GM10847 (cell line): Measurements from ENCODE around the gene CR2.
A peak's percentile ranks its signal among the peaks of the same experiment; 100 is the strongest.

Experiments used
- POLR2A ChIP-seq: IDR thresholded peaks from 2 replicates; pipeline ENCODE4 v1.6.1; 2011; ENCODE audit not compliant: insufficient read length; ENCODE audit errors: extremely low read depth

The CR2 gene

DNA sequence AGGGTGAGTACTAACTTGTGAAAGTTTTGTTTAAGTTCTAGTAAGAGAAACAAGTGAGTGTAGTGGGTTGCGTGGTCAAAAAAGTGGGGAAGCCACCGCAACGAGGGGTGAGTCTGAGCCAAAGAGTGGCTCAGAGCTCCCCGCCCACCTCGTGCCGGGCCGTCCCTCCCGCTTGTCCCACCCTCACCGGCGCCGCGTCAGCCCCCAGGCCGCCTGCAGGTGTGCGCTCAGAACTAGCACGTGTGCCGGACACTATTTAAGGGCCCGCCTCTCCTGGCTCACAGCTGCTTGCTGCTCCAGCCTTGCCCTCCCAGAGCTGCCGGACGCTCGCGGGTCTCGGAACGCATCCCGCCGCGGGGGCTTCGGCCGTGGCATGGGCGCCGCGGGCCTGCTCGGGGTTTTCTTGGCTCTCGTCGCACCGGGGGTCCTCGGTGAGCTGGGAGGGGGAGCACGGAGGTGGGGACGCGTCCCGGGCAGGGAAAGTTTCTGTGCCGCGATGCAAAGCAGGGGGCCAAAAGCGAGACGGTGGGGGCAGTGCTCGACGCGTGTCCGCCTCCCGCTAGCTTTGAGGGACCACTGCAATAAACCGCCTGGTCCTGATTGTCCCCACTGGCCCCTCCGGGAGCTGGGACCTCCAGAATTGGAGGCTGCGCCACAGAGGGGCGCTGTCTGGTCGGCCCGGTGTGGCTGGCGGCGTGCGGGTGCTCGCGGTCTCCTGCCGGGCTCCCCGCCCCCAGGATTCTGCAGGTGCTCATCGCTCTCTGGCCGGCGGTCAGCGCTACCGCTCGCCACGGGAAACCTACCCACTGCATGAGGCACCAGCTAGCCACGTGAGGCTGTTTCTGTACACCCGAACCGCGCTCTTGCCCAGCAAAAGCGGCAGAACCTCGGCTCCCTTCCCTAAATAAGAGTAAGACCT, at the start of gene CR2:
Gene CR2, plus strand, starts transcription at position 283 of the 919 bp plus-strand sequence. Its CDS starts 91 bp downstream, at position 374.
- peak; percentile 87 for TF ChIP-seq POLR2A

DNA sequence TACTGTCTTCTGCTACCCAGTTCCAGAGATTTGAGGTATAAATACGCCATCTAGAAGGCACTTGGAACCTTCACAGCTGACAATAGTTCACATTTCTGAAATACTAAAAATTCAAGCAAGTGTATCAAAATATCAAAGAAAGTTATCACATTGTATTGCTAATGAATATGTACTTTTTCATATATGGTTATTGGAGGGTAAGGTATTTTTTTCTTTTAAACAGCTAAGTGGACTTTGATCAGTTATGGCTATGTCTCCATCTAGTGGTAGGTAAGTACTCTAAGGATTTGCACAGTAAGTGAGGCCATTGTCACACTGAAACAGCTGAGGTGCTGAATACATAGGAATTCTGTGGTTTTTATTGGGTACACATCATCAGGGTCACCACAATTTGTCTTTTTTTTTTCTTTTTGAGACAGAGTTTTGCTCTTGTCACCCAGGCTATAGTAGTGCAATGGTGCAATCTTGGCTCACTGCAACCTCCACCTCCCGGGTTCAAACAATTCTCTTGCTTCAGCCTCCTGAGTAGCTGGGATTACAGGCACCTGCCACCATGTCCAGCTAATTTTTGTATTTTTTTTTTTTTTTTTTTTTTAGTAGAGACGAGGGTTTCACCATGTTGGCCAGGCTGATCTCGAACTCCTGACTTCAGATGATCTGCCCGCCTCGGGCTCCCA, 49.1 kb upstream of the CR2 start:
- no peak for TF ChIP-seq POLR2A

- no peak for TF ChIP-seq POLR2A
Measured at GRCh38 chr1:207405814-207406213, 48.3 kb upstream of the CR2 start.

GRCh38 chr1:207407655-207408260, 46.4 kb upstream of the CR2 start:
- TF ChIP-seq POLR2A: no peak

DNA sequence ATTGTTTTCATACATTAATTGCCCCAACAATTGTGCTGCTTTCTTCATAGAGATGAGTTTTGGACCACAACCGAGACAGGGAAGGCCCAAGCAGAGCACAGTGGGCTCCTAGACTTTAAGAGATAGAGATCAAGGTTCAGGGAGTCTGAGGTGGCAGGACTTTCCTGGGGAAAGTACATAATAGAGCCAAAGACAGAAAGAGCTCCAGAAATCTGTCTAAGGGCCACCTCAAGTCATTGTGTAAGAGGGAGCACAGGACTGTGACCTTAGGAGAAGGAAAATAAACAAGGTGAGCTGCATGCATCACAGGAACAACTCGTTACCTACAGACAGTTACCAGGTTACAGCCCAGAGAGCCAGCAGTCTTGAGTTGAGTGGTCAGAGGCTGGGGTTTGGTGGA, 41.3 kb upstream of the CR2 start:
- TF ChIP-seq POLR2A: no peak

- no peak for TF ChIP-seq POLR2A
Measured at GRCh38 chr1:207414606-207415108, 39.5 kb upstream of the CR2 start.

DNA sequence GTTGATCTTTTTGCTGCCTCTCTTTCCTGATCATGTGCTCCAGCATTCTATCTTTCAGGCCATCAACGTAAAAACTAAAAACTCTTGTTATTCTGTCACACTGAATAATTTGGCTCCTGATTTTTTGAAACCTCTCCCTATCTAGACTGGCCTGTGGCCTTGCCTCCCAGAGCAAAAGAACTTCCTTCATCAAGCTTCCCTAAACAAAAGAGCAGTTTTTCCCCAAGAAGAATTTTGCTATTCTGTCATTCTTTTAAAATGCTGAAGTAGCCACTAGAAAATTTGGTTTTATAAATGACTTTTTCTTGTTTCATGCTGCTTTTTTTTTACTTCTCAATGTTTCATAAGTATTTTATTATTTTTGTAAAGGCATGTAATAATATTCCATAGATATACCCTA, 37.1 kb upstream of the CR2 start:
- no peak for TF ChIP-seq POLR2A

DNA sequence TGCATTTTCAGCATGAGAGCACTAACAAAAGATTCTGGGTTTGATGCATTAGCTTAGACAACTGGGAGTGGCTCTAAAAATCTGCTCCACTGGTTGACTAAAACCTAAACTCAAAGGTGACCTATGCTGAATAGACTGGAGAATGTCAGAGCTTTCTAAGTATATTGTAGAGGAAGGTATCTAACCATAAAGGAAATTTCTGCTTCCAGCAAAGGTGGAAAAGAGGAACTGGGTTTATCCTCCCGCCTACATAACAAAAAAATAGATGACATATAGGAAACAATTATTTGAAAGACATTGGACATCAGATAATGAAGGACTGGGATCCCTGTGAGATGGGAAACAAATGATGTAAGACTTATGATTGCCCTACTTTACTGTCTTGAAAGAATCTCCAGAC, 35.8 kb upstream of the CR2 start:
- no peak for TF ChIP-seq POLR2A

- TF ChIP-seq POLR2A: no peak
Measured at GRCh38 chr1:207420109-207420508, 34.0 kb upstream of the CR2 start.

DNA sequence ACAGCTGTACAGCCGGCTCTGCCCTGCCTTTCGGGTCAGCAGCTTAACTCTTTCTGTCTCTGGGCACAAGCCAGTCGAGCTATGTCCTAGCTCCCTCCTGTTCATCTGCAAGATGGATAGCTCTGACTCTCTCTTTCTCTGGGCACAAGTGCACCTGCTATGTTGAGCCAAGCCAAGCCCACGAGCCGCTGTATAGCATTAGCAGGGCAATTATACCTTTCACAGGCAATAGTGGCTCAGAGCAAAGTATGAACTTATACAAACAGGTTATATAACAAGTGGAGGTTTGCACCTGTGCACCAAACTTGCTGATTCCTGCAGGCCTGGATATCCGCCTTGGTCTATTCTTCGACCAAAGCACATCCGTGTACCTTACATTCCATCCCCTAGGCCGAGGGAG, 33.0 kb upstream of the CR2 start:
- no peak for TF ChIP-seq POLR2A

GRCh38 chr1:207423560-207424292, 30.4 kb upstream of the CR2 start:
- TF ChIP-seq POLR2A: no peak

DNA sequence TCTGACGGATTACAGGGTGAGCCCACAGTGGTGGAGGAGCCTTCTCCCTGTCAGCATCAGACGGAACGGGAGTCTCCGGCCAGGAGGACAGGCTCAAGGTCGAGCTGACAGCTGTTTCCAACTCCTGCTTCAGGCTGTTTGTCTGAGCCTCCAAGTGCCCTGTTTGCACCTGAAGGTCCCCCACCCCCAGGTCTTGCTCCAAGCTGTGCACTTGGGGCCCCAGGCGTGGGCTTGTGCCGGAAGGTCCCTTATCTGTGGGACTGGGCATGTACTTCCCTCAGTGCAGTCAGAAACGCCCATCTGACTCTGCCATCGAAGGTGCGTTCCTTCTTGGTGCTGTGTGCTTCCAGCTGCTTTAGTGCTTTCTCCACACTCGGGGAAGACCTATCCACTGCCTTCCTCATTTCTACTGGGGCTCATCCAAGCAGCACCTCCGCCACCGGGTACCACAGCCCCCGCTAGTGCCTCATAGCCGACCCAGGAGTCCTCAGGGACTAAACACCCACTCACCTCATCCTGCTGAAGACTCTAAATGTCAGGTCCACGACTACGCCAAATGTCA, 29.5 kb upstream of the CR2 start:
- TF ChIP-seq POLR2A: no peak

GRCh38 chr1:207427832-207428585, 26.1 kb upstream of the CR2 start:
- TF ChIP-seq POLR2A: no peak

- no peak for TF ChIP-seq POLR2A
Measured at GRCh38 chr1:207428783-207429182, 25.3 kb upstream of the CR2 start.

- TF ChIP-seq POLR2A: no peak
Measured at GRCh38 chr1:207429963-207430362, 24.2 kb upstream of the CR2 start.

DNA sequence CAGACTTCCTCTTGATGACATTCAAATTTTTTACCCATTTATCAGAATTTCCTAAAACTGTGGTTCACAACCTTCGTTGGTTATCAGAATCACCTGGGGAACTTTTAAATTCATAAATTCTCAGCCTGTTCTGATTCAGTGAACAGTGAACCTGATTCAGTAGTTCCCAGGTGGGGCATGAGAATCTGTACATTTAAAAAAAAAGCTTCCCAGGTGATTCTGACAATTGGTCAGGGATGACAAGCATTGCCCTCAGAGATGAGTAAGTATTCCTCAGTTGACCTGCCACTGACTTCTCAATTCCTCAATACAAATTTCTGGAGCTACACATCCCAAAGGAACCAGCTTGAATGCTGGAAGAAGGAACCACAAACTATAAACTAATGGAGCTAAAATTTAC, 23.5 kb upstream of the CR2 start:
- TF ChIP-seq POLR2A: no peak
